Endothelial cell of umbilical vein (primary cell): ENCODE measurements around the gene MRPS11. TPM values are rescaled to one million over a fixed set of nuclear protein-coding genes. Genes with fewer than 3 reads are reported as not detected.

Experiments
- BruUV-seq: library from RNA; stranded (reverse); fragments of 400-500 nt; replicated peaks from 2 replicates; lab custom pipeline; 2021; lab: Mats Ljungman, UMichigan
- CTCF ChIA-PET: fragments of 300-600, 350-600 bp; sonication (Branson Sonifier 250); formaldehyde crosslinking; loops from one replicate; lab custom pipeline; 2021; ENCODE audit warnings: antibody characterized with exemption, inconsistent platforms; lab: Charles Lee
- POLR2A ChIA-PET: fragments of 300-600, 350-600 bp; sonication (Branson Sonifier 250); formaldehyde crosslinking; loops from one replicate; lab custom pipeline; 2021; ENCODE audit warnings: antibody characterized with exemption, inconsistent platforms; lab: Charles Lee
- DNase-seq: peaks from one replicate; pipeline ENCODE4 v3.0.0-alpha.2; 2011; ENCODE audit warnings: low read depth, low spot score
- FAIRE-seq: peaks from 2 replicates; lab custom pipeline; 2011; peaks lifted over from hg19 to GRCh38; lab: Jason Lieb, UNC
- H2AFZ ChIP-seq: 2 replicates; pipeline ENCODE4 v1.6.0; 2012; ENCODE audit warnings: low read depth, low read length, control low read depth, inconsistent platforms
- H3K27ac ChIP-seq: 2 replicates; pipeline ENCODE4 v1.5.1; 2011; ENCODE audit warnings: low read depth, mild to moderate bottlenecking, control low read depth, low read length, moderate library complexity; ENCODE audit not compliant: insufficient read depth
- H3K27me3 ChIP-seq, 2 experiments: 2 replicates each; pipeline versions ENCODE4 v1.6.0 to v1.6.1; 2011; ENCODE audit warnings: low read length in 2 of 2, mixed read lengths in 1 of 2; ENCODE audit not compliant: control insufficient read depth in 2 of 2, insufficient read depth in 2 of 2
- H3K36me3 ChIP-seq, 2 experiments: 2 replicates in 1 of 2; 3 replicates in 1 of 2; pipeline ENCODE4 v1.5.1; 2011; ENCODE audit warnings: low read length in 2 of 2, mild to moderate bottlenecking in 1 of 2, moderate library complexity in 1 of 2; ENCODE audit not compliant: control insufficient read depth in 2 of 2, insufficient read depth in 2 of 2; ENCODE audit errors: extremely low read depth in 1 of 2
- H3K4me1 ChIP-seq: 3 replicates; pipeline ENCODE4 v1.5.1; 2011; ENCODE audit warnings: mild to moderate bottlenecking, low read length; ENCODE audit not compliant: control insufficient read depth, insufficient read depth; ENCODE audit errors: extremely low read depth
- H3K4me2 ChIP-seq: 2 replicates; pipeline ENCODE4 v1.6.1; 2011; ENCODE audit warnings: low read length, control low read depth, mixed read lengths; ENCODE audit not compliant: insufficient read depth
- H3K4me3 ChIP-seq, 3 experiments: fragments of 200-600 bp in 1 of 3; sonication (generic), shearing (Covaris generic) in 1 of 3; replicated peaks in 1 of 3; 2 replicates each; pipeline ENCODE4 v1.5.1; 2011 to 2016; ENCODE audit warnings: control low read depth in 3 of 3, low read length in 3 of 3, mild to moderate bottlenecking in 2 of 3, inconsistent platforms in 1 of 3, low read depth in 1 of 3, moderate library complexity in 1 of 3; ENCODE audit not compliant: insufficient read depth in 1 of 3
- H3K79me2 ChIP-seq: 2 replicates; pipeline ENCODE4 v1.6.0; 2012; ENCODE audit warnings: low read length, inconsistent platforms; ENCODE audit not compliant: control insufficient read depth, insufficient read depth
- H3K9ac ChIP-seq: replicated peaks from 2 replicates; pipeline ENCODE3; 2011; ENCODE audit warnings: low read length, control low read depth; ENCODE audit not compliant: insufficient read depth; ENCODE audit errors: extremely low read depth
- H3K9me1 ChIP-seq: replicated peaks from 3 replicates; pipeline ENCODE4 v1.6.0; 2011; ENCODE audit warnings: mild to moderate bottlenecking, low read length; ENCODE audit not compliant: control insufficient read depth, insufficient read depth; ENCODE audit errors: extremely low read depth
- H3K9me3 ChIP-seq: replicated peaks from 2 replicates; pipeline ENCODE4 v1.5.1; 2012; ENCODE audit warnings: low read length, inconsistent platforms; ENCODE audit not compliant: control insufficient read depth, insufficient read depth
- H4K20me1 ChIP-seq: replicated peaks from 2 replicates; pipeline ENCODE3; 2011; ENCODE audit warnings: mild to moderate bottlenecking, low read length; ENCODE audit not compliant: control insufficient read depth, insufficient read depth; ENCODE audit errors: extremely low read depth
- CTCF ChIP-seq, 2 donors: IDR thresholded peaks; 1 replicate in 1 of 2; 2 replicates in 1 of 2; pipeline ENCODE4 v1.5.1; 2011; ENCODE audit warnings: low read length in 2 of 2, mild to moderate bottlenecking in 2 of 2, moderate library complexity in 2 of 2, control low read depth in 1 of 2, inconsistent platforms in 1 of 2, low read depth in 1 of 2; ENCODE audit not compliant: insufficient read depth in 1 of 2; ENCODE audit errors: extremely low read depth in 1 of 2
- EZH2 ChIP-seq: IDR thresholded peaks from 2 replicates; pipeline ENCODE4 v1.6.1; 2012; ENCODE audit warnings: borderline replicate concordance, low read depth, mild to moderate bottlenecking, moderate library complexity, low read length, inconsistent platforms; ENCODE audit not compliant: severe bottlenecking
- FOS ChIP-seq: IDR thresholded peaks from 2 replicates; pipeline ENCODE4 v1.6.1; 2011; ENCODE audit warnings: mild to moderate bottlenecking, low read length, moderate library complexity, borderline replicate concordance; ENCODE audit not compliant: insufficient read depth
- GATA2 ChIP-seq: IDR thresholded peaks from 2 replicates; pipeline ENCODE4 v1.7.0; 2011; ENCODE audit warnings: low read depth, mild to moderate bottlenecking, moderate library complexity, mixed read lengths, low read length; ENCODE audit not compliant: insufficient read length, insufficient read depth
- JUN ChIP-seq: IDR thresholded peaks from 2 replicates; pipeline ENCODE4 v1.6.1; 2011; ENCODE audit warnings: borderline replicate concordance, low read depth; ENCODE audit not compliant: insufficient read length, insufficient read depth
- MAX ChIP-seq: IDR thresholded peaks from 2 replicates; pipeline ENCODE4 v1.6.1; 2011; ENCODE audit not compliant: insufficient read depth, insufficient read length
- MYC ChIP-seq: IDR thresholded peaks from one replicate; pipeline ENCODE4 v1.6.1; 2011; ENCODE audit warnings: mild to moderate bottlenecking, low read depth, low read length
- POLR2A ChIP-seq: IDR thresholded peaks from 2 replicates; pipeline ENCODE4 v1.6.1; 2012; ENCODE audit warnings: low read depth, mild to moderate bottlenecking, control low read depth, low read length
- POLR2AphosphoS5 ChIP-seq: IDR thresholded peaks from 2 replicates; pipeline ENCODE4 v1.6.1; 2012; ENCODE audit warnings: low read depth, mild to moderate bottlenecking, control low read depth, low read length, moderate library complexity; ENCODE audit not compliant: insufficient read depth
- dilution Hi-C: fragments of 300-500 bp; cut with MboI; formaldehyde crosslinking; loops from one replicate; pipeline ENCODE4 v1.15.0; 2019; ENCODE audit warnings: low sequenced_read_pairs; ENCODE audit not compliant: extremely low pct_ligation_motif_present
- intact Hi-C: fragments of 100-400 bp; cut with micrococcal nuclease; formaldehyde crosslinking; loops from one replicate; pipeline ENCODE4 v1.10.0; 2022
- polyA plus RNA-seq, 4 experiments: library from polyadenylated mRNA; depleted of rRNA in 3 of 4; stranded (reverse) in 3 of 4; unstranded in 1 of 4; fragments of >200 nt; gene quantifications; 2 replicates each; pipeline versions ENCODE4 v1.2.1 to v1.2.3, GENCODE V29; 2011 to 2012; ENCODE audit warnings: missing spikeins in 1 of 4
- total RNA-seq: library from RNA; stranded (reverse); gene quantifications from 2 replicates; pipeline ENCODE4 v1.2.3, GENCODE V29; 2021

MRPS11 gene
- total and polyA plus RNA-seq, 2 donors (not counting 3 experiments of a cell fraction or from before 2014, with no cell fraction given) = 66.3 to 97.9 TPM

DNA sequence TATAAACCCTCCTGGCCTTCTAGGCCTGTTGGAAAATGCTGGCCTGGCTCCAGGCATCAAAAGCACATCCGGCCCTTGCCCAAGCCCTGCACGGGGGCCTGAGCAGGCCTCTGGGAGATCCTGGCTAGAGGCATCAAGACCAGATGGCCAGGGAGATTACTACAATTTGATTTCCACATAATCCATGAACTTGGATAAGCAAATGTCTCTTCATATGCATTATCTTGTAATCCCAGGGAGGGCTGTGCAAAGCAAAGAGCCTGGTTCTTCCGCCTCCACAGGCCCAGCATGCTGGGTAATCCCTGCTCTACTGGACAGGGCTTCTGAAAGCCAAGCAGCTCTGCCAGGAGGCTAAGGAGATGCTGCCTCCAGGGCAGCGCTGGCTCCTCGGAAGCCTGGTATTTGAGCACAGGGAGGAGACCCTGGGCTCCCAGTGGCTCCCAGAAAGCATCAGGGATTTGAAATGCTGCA lies 18.5 kb upstream of the MRPS11 start:
- Histone ChIP-seq H3K27ac (no peak overlapping the region), H3K9ac (no peak overlapping the region), H3K4me2 (no peak overlapping the region), H2AFZ (no peak overlapping the region), H3K9me3 (no peaks in the 10 kb centered on the region), H3K9me1 (no peaks in the 10 kb centered on the region), H3K79me2 (no peaks in the 10 kb centered on the region), H3K4me1 (peaks cover 3% of the 10 kb centered on the region), H3K27me3 (peaks cover 0 to 7% of the 10 kb centered on the region in 2 experiments), H4K20me1 (no peaks in the 10 kb centered on the region), H3K36me3 (no peaks in the 10 kb centered on the region), H3K4me3 (no peak overlapping the region)
- ChIA-PET POLR2A (no interaction called here), CTCF (interaction anchor here (1.1 to 2.3 kb wide), 5 partner anchors 13 to 206 kb away, joined by 3 to 10 read pairs (median 5); no protein-coding TSS in a partner anchor)
- BruUV-seq = no TSS peak
- no peak for DNase-seq
- no peak for FAIRE-seq
- intact Hi-C loops = no loop called here
- TF ChIP-seq CTCF (IDR thresholded peaks at IDR 0.05; ENCODE audit: extremely low read depth in 1 of 2, insufficient read depth in 1 of 2, low read depth in 1 of 2, low read length in 2 of 2) (no peak), MAX (no peak), EZH2 (no peak), JUN (no peak), POLR2AphosphoS5 (no peak), GATA2 (no peak), MYC (no peak), POLR2A (no peak), FOS (no peak)
- dilution Hi-C loops = no loop called here
